Trophoblast cell (in vitro differentiated cells and primary cell): ENCODE results near the gene GBP2. TPM values are rescaled to one million over a fixed set of nuclear protein-coding genes. Genes with fewer than 3 reads are reported as not detected.

Source experiments
- DNase-seq, 2 donors: peaks; one replicate each; pipeline ENCODE4 v3.0.0-alpha.2; 2016
- H2AFZ ChIP-seq: 2 replicates; pipeline ENCODE4 v1.6.1; 2013; ENCODE audit warnings: low read length, moderate library complexity, mild to moderate bottlenecking; ENCODE audit not compliant: insufficient read depth, poor library complexity
- H2AK5ac ChIP-seq: 2 replicates; pipeline ENCODE4 v1.6.1; 2013; ENCODE audit warnings: mild to moderate bottlenecking, low read length
- H2BK120ac ChIP-seq: 2 replicates; pipeline ENCODE4 v1.6.1; 2013; ENCODE audit warnings: low read length, mild to moderate bottlenecking, moderate library complexity; ENCODE audit not compliant: insufficient read depth, poor library complexity
- H2BK12ac ChIP-seq: 2 replicates; pipeline ENCODE4 v1.6.1; 2013; ENCODE audit warnings: mild to moderate bottlenecking, low read length, moderate library complexity
- H2BK5ac ChIP-seq: 2 replicates; pipeline ENCODE4 v1.6.1; 2013; ENCODE audit warnings: low read length, low read depth, moderate library complexity, mild to moderate bottlenecking; ENCODE audit not compliant: poor library complexity
- H3K14ac ChIP-seq: 2 replicates; pipeline ENCODE4 v1.6.1; 2013; ENCODE audit warnings: mild to moderate bottlenecking, low read length
- H3K18ac ChIP-seq: 2 replicates; pipeline ENCODE4 v1.6.1; 2013; ENCODE audit warnings: mild to moderate bottlenecking, low read length
- H3K23ac ChIP-seq: 2 replicates; pipeline ENCODE4 v1.6.1; 2013; ENCODE audit warnings: low read length
- H3K27ac ChIP-seq: 2 replicates; pipeline ENCODE4 v1.5.1; 2013; ENCODE audit warnings: low read depth, mild to moderate bottlenecking, inconsistent platforms, low read length, moderate library complexity
- H3K27me3 ChIP-seq: 2 replicates; pipeline ENCODE4 v1.6.1; 2013; ENCODE audit warnings: inconsistent platforms, mild to moderate bottlenecking, low read length, moderate library complexity; ENCODE audit not compliant: insufficient read depth
- H3K36me3 ChIP-seq, 2 experiments: 1 replicate in 1 of 2; 2 replicates in 1 of 2; pipeline ENCODE4 v1.6.1; 2013; ENCODE audit warnings: low read length in 2 of 2, mild to moderate bottlenecking in 2 of 2, moderate library complexity in 1 of 2; ENCODE audit not compliant: insufficient read depth in 2 of 2, control insufficient read depth in 1 of 2
- H3K4ac ChIP-seq: 2 replicates; pipeline ENCODE4 v1.6.1; 2013; ENCODE audit warnings: low read depth, mild to moderate bottlenecking, low read length, moderate library complexity
- H3K4me1 ChIP-seq, 2 experiments: 1 replicate in 1 of 2; 2 replicates in 1 of 2; pipeline ENCODE4 v1.6.1; 2013; ENCODE audit warnings: low read length in 2 of 2, mild to moderate bottlenecking in 2 of 2, moderate library complexity in 1 of 2; ENCODE audit not compliant: insufficient read depth in 2 of 2, control insufficient read depth in 1 of 2
- H3K4me2 ChIP-seq: 2 replicates; pipeline ENCODE4 v1.6.1; 2013; ENCODE audit warnings: inconsistent platforms, mild to moderate bottlenecking, low read length, moderate library complexity
- H3K4me3 ChIP-seq: 2 replicates; pipeline ENCODE4 v1.5.1; 2013; ENCODE audit warnings: mild to moderate bottlenecking, low read depth, low read length, inconsistent platforms
- H3K79me1 ChIP-seq: one replicate; pipeline ENCODE4 v1.6.1; 2013; ENCODE audit warnings: low read length
- H3K79me2 ChIP-seq: 2 replicates; pipeline ENCODE4 v1.6.1; 2013; ENCODE audit warnings: low read length, mild to moderate bottlenecking; ENCODE audit not compliant: control insufficient read depth, insufficient read depth, poor library complexity
- H3K9ac ChIP-seq: 2 replicates; pipeline ENCODE4 v1.6.1; 2013; ENCODE audit warnings: mild to moderate bottlenecking, low read length
- H3K9me3 ChIP-seq: 2 replicates; pipeline ENCODE4 v1.6.1; 2013; ENCODE audit warnings: low read depth, mild to moderate bottlenecking, control low read depth, inconsistent platforms, low read length; ENCODE audit not compliant: insufficient read depth
- H4K12ac ChIP-seq: 2 replicates; pipeline ENCODE4 v1.6.1; 2013; ENCODE audit warnings: low read depth, mild to moderate bottlenecking, low read length, moderate library complexity
- H4K8ac ChIP-seq: 2 replicates; pipeline ENCODE4 v1.6.1; 2013; ENCODE audit warnings: low read depth, mild to moderate bottlenecking, low read length, moderate library complexity
- H4K91ac ChIP-seq: one replicate; pipeline ENCODE4 v1.6.1; 2013; ENCODE audit warnings: low read depth, mild to moderate bottlenecking, low read length, moderate library complexity
- WGBS: extraction: QIAGEN DNeasy Blood & Tissue Kit; methylation state at CpG from one replicate; pipeline ENCODE4 v1.1.7; 2013; ENCODE audit warnings: missing lambda C conversion rate; ENCODE audit not compliant: insufficient read length, insufficient coverage; ENCODE audit errors: extremely low coverage; 5-methylcytosine and 5-hydroxymethylcytosine counted together
- polyA plus RNA-seq: library from polyadenylated mRNA; stranded (reverse); fragments of 200-250 nt; gene quantifications from 2 replicates; pipeline ENCODE4 v1.2.3, GENCODE V29; 2013

GBP2 gene, protein sequence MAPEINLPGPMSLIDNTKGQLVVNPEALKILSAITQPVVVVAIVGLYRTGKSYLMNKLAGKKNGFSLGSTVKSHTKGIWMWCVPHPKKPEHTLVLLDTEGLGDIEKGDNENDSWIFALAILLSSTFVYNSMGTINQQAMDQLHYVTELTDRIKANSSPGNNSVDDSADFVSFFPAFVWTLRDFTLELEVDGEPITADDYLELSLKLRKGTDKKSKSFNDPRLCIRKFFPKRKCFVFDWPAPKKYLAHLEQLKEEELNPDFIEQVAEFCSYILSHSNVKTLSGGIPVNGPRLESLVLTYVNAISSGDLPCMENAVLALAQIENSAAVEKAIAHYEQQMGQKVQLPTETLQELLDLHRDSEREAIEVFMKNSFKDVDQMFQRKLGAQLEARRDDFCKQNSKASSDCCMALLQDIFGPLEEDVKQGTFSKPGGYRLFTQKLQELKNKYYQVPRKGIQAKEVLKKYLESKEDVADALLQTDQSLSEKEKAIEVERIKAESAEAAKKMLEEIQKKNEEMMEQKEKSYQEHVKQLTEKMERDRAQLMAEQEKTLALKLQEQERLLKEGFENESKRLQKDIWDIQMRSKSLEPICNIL
- 3.2 and 3.8 TPM in 2 replicates for polyA plus RNA-seq

DNA sequence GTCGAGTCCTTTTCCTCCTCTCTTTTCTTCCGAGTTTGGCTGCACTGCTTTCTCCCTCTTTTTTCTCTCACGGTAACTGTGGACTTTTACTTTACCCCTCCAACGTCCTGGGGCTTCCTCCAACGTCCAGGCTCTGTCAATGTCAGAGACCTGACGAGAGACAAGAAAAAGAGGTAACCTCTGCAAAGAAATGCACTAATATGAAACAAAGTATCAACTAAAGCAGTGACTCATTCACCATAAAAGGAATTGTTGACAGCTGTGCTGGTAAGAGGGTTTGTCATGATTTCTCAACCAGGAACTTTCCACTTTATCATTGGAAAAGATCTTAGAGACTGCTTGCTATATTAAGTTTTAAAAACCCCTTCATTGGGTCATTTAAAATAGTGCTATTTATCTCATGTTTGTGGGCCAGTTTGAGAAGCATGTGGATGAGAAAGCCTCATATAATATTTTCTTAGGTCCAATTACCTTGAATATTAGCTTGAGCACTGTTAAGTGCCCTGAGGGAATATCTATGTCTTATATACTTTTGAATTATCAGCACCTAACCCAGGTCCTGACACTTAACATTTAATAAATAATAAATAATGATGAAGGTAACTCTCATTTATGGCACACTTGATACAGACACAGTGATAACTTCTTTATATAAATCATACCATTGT lies at the start of gene GBP2:
Gene GBP2, minus strand, starts transcription at position 202 of the 668 bp plus-strand sequence. CDS start 4,148 bp downstream, outside the sequence.
- H4K8ac ChIP-seq = no peak within 1 kb of the TSS
- H3K27ac ChIP-seq = no peak within 1 kb of the TSS
- no CpG with 5 or more reads among the region's 6 CpGs for WGBS
- H2AK5ac ChIP-seq = no peak within 1 kb of the TSS
- no peak within 1 kb of the TSS for H3K18ac ChIP-seq
- peak within 1 kb of the TSS; percentile 13 for H3K4me2 ChIP-seq
- H2BK120ac ChIP-seq = peak within 1 kb of the TSS; percentile 93
- H3K36me3 ChIP-seq = no peaks in the 10 kb centered on the region
- H3K79me2 ChIP-seq = no peaks in the 10 kb centered on the region
- H3K79me1 ChIP-seq = peaks cover 7% of the 10 kb centered on the region
- H3K14ac ChIP-seq = no peak within 1 kb of the TSS
- no peak within 1 kb of the TSS for H3K23ac ChIP-seq
- no peak within 1 kb of the TSS for H4K91ac ChIP-seq
- no peaks in the 10 kb centered on the region for H3K9me3 ChIP-seq
- no peak within 1 kb of the TSS for H3K9ac ChIP-seq
- H2BK12ac ChIP-seq = peak within 1 kb of the TSS; percentile 81
- H4K12ac ChIP-seq = no peak within 1 kb of the TSS
- H2AFZ ChIP-seq = no peak within 1 kb of the TSS
- H3K4me1 ChIP-seq = peaks cover 4 to 8% of the 10 kb centered on the region in 2 experiments
- H3K4me3 ChIP-seq = no peak within 1 kb of the TSS
- no peak within 1 kb of the TSS for H3K4ac ChIP-seq
- no peaks in the 10 kb centered on the region for H3K27me3 ChIP-seq
- DNase-seq = peak; percentile 25 to 82
- H2BK5ac ChIP-seq = peak within 1 kb of the TSS; percentile 74

GRCh38 chr1:89174491-89174890 lies 48.6 kb upstream of the GBP2 start:
- Histone ChIP-seq H2BK12ac (no peak overlapping the region), H3K36me3 (no peaks in the 10 kb centered on the region), H3K18ac (no peak overlapping the region), H2AFZ (no peak overlapping the region), H3K4me1 (no peaks in the 10 kb centered on the region), H4K91ac (no peak overlapping the region), H3K23ac (no peak overlapping the region), H3K4me3 (no peak overlapping the region), H2BK120ac (no peak overlapping the region), H2BK5ac (no peak overlapping the region), H2AK5ac (no peak overlapping the region), H3K79me2 (no peaks in the 10 kb centered on the region), H3K27me3 (no peaks in the 10 kb centered on the region), H3K79me1 (no peaks in the 10 kb centered on the region), H3K9me3 (no peaks in the 10 kb centered on the region), H3K4ac (no peak overlapping the region), H3K9ac (no peak overlapping the region), H4K12ac (no peak overlapping the region), H3K4me2 (no peak overlapping the region), H3K27ac (no peak overlapping the region), H4K8ac (no peak overlapping the region), H3K14ac (no peak overlapping the region)
- no peak for DNase-seq
- no CpG with 5 or more reads among the region's 3 CpGs for WGBS

- Histone ChIP-seq H2BK5ac (no peak overlapping the region), H2BK12ac (no peak overlapping the region), H3K36me3 (no peaks in the 10 kb centered on the region), H3K23ac (no peak overlapping the region), H3K27me3 (no peaks in the 10 kb centered on the region), H4K91ac (no peak overlapping the region), H3K18ac (no peak overlapping the region), H2AFZ (no peak overlapping the region), H2BK120ac (no peak overlapping the region), H3K4me1 (no peaks in the 10 kb centered on the region), H3K27ac (no peak overlapping the region), H2AK5ac (no peak overlapping the region), H3K4me3 (no peak overlapping the region), H3K9me3 (no peaks in the 10 kb centered on the region), H4K12ac (no peak overlapping the region), H3K4me2 (no peak overlapping the region), H3K79me1 (no peaks in the 10 kb centered on the region), H3K79me2 (no peaks in the 10 kb centered on the region), H3K9ac (no peak overlapping the region), H3K14ac (no peak overlapping the region), H3K4ac (no peak overlapping the region), H4K8ac (no peak overlapping the region)
- WGBS = no CpG with 5 or more reads among the region's 4 CpGs
- no peak for DNase-seq
Measured at GRCh38 chr1:89172468-89173143, 46.7 kb upstream of the GBP2 start.

- Histone ChIP-seq H2BK120ac (no peak overlapping the region), H3K18ac (no peak overlapping the region), H4K91ac (no peak overlapping the region), H4K12ac (no peak overlapping the region), H3K14ac (no peak overlapping the region), H3K23ac (no peak overlapping the region), H3K9me3 (no peaks in the 10 kb centered on the region), H2AK5ac (no peak overlapping the region), H3K4me2 (no peak overlapping the region), H3K27me3 (no peaks in the 10 kb centered on the region), H4K8ac (no peak overlapping the region), H3K4ac (no peak overlapping the region), H3K27ac (no peak overlapping the region), H3K36me3 (no peaks in the 10 kb centered on the region), H3K4me3 (no peak overlapping the region), H2BK12ac (no peak overlapping the region), H3K9ac (no peak overlapping the region), H3K79me2 (no peaks in the 10 kb centered on the region), H3K4me1 (no peaks in the 10 kb centered on the region), H2AFZ (no peak overlapping the region), H2BK5ac (no peak overlapping the region), H3K79me1 (no peaks in the 10 kb centered on the region)
- no peak for DNase-seq
Measured at GRCh38 chr1:89171067-89171438, 45.1 kb upstream of the GBP2 start.
